ENCODE measurements around the gene AKT3. TPM values are rescaled to one million over a fixed set of nuclear protein-coding genes. Genes with fewer than 3 reads are reported as not detected.

Gene AKT3
- total and polyA plus RNA-seq, 2 of the 8 experiments (the other 6 are each of a cell fraction or from before 2014, with no cell fraction given), result 6.0 to 36.4 TPM

GRCh38 chr1:243849421-243850201, 432 bp downstream of the AKT3 start (continued):
- TF ChIP-seq CHD7 (IDR thresholded peaks at IDR 0.05; ENCODE audit: insufficient replicate concordance, low read length) (no peak), PHF8 (conservative IDR thresholded peaks at IDR 0.05; ENCODE audit: low read depth, low read length) (0 out of 2 replicates have a peak, but pooled peaks have one; percentile 37), CTCF (IDR thresholded peaks at IDR 0.05; ENCODE audit: control extremely low read depth in 1 of 3, insufficient read depth in 1 of 3, low read depth in 1 of 3, low read length in 3 of 3) (no peak), POLR2A (IDR thresholded peaks at IDR 0.05; ENCODE audit: control extremely low read depth in 1 of 2, low read depth in 2 of 2, low read length in 2 of 2) (peak in 1 of 2 experiments; percentile 3; a peak in 1 of 3 replicates), SIRT6 (IDR thresholded peaks at IDR 0.05; ENCODE audit: low read length) (no peak), RBBP5 (IDR thresholded peaks at IDR 0.05; ENCODE audit: borderline replicate concordance, low read depth, low read length) (peak; percentile 38), JUN (IDR thresholded peaks at IDR 0.05; ENCODE audit: low read depth, low read length) (no peak)

All from H1 (cell line).